GM13976 (cell line): ENCODE data around the gene MKI67.

Experiments used
- DNase-seq: peaks from one replicate; pipeline ENCODE4 v3.0.0; 2012; ENCODE audit warnings: low spot score
- in situ Hi-C: fragments of 300-500 bp; cut with MboI; formaldehyde crosslinking; loops from one replicate; pipeline ENCODE4 v1.12.0; 2022; ENCODE audit warnings: low sequenced_read_pairs, mixed read lengths, inconsistent platforms; ENCODE audit not compliant: unreplicated experiment
- TF ChIP-seq, protein P1 (sequence below): IDR thresholded peaks from 2 replicates; pipeline ENCODE4 v1.5.1; 2012; ENCODE audit warnings: borderline replicate concordance, mild to moderate bottlenecking; ENCODE audit not compliant: insufficient read depth; ENCODE audit errors: extremely low read depth, missing control alignments, control extremely low read depth

MKI67 gene

DNA sequence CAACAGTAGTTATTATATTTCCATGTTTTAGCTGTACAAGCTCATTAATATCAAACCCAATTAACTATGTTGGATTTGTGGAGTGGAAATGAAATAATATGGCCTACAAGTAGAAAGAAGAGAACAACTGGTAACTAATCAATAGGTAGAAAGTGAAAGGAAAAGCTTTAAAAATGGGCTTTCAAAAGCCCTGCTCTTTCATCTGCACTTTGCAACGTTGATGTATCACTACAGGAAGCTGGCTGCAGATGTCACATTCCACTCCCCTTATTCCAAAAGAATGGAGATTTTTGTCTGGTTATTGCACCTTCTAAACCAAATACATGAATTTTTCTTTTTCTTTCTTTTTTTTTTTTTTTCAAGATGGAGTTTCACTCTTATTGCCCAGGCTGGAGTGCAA is 11.7 kb upstream of the MKI67 start:
- in situ Hi-C loops = no loop called here
- DNase-seq = no peak
- TF ChIP-seq, protein P1, sequence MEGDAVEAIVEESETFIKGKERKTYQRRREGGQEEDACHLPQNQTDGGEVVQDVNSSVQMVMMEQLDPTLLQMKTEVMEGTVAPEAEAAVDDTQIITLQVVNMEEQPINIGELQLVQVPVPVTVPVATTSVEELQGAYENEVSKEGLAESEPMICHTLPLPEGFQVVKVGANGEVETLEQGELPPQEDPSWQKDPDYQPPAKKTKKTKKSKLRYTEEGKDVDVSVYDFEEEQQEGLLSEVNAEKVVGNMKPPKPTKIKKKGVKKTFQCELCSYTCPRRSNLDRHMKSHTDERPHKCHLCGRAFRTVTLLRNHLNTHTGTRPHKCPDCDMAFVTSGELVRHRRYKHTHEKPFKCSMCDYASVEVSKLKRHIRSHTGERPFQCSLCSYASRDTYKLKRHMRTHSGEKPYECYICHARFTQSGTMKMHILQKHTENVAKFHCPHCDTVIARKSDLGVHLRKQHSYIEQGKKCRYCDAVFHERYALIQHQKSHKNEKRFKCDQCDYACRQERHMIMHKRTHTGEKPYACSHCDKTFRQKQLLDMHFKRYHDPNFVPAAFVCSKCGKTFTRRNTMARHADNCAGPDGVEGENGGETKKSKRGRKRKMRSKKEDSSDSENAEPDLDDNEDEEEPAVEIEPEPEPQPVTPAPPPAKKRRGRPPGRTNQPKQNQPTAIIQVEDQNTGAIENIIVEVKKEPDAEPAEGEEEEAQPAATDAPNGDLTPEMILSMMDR = no peak

DNA sequence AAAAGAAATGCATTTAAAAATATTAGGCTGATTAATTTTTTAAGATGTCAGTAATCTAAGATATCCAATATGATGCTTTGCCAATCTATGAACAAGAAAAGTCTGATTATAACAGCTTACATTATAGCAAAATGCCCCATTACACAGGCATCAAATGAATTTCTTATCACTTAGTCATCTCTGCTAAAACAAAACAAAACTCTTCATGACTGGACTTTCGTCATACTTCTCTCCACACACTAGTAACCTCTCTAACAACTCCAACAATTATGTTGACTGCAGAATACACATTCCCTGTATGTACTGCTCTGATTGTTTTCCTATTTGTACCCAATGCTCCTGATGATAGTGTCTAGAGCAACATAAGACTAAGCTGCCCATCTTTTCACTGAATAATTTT is 3.8 kb upstream of the MKI67 start:
- TF ChIP-seq, protein P1 = no peak
- in situ Hi-C loops = no loop called here
- no peak for DNase-seq

DNA sequence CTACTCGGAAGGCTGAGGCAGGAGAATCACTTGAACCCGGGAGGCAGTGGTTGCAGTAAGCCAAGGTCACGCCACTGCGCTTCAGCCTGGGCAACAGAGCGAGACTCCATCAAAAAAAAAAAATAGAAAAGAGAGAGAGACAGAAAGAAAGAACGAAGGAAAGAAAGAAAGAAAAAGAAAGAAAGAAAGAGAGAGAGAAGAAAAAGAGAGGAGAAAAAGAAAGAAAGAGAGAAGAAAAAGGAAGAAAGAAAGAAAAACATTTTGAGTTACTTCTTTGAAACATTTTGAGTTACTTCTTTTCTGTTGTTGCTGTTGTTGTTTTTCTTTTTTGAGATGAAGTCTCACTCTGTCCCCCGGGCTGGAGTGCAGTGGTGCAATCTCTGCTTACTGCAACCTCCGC is 2.4 kb upstream of the MKI67 start:
- TF ChIP-seq, protein P1 = no peak
- in situ Hi-C loops = no loop called here
- DNase-seq = no peak

DNA sequence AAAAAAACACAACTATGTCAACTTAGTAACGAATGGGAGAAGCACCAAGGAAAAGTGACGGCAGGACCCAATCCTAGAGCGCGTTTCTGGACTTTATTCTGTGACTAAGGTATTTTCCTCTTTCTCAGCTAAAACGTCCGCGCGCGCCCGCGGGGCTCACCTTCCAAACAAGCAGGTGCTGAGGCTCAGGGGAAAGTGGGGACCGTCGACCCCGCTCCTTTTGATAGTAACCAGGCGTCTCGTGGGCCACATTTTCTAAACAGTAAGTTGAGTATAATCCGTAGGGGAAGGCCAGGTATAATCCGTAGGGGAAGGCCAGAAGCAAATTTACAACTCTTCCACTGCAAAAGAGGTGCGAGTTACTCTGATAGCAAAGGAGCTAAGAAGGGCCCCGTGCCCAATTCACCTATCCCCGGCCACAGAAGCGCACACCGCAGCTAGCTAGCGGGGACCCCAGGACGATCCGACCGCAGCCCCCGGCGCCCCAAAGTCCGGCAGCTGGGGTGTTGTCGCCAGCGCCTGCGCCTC is 743 bp downstream of the MKI67 start:
- in situ Hi-C loops = no loop called here
- DNase-seq = peak; percentile 25
- TF ChIP-seq, protein P1 = no peak

DNA sequence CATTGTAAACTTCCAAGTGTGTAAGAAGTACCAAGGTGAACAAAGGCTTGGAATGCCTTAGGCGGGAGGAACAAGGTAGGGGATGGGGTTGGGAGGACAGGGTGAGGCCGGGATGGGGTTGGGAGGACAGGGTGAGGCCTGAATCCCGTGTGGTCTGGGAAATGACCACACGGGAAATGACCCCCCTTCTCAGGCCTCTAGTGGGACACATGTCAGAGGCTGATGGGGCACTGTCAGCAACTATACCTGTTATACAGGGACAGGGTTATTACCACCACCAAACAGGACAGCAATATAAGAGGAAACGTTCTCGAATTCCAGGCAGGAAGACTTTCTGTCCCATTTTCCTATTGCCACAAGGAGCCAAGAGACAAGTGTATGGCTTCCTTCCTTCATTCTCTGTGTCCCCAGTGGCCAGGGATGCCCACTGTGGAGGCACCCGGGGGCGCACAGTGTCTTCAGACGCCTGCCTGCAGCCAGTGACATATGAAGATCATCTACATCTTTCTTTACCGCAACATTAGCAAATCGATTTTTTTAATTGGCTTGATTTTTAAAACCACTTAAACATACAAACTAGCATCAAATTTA is 1.3 kb downstream of the MKI67 start:
- peak; percentile 18 for DNase-seq
- in situ Hi-C loops = no loop called here
- TF ChIP-seq, protein P1 = no peak

DNA sequence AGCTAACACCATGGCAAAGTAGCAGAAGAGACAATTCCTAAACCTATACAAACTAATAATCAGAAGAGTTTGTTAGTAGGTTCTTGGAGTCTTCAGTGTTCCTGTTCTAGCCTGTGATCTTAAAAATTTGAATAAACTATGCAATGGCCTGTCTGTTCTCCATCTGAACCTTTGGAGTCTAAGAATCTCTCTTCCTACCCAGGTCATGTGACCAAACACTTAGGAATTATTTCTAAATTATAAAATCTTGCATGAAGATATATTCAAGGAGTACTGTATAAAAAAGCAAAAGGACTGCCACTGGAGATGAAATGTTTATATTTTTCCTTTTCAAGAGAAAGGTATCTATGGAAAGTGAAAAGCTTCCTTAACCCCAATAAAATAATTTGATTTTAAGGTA is 2.4 kb downstream of the MKI67 start:
- DNase-seq = no peak
- TF ChIP-seq, protein P1 = no peak
- in situ Hi-C loops = no loop called here
